Stomach (tissue), 4 donors: ENCODE data around the gene BAZ2A.

ENCODE experiments used
- POLR2A ChIP-seq, 4 donors: fragments of 450-650 bp; IDR thresholded peaks; one replicate each; pipeline ENCODE4 v1.6.1; 2016; ENCODE audit warnings: antibody characterized with exemption in 4 of 4, control low read depth in 2 of 4, mild to moderate bottlenecking in 1 of 4, moderate library complexity in 1 of 4
- POLR2AphosphoS5 ChIP-seq, 3 donors: sonication (generic); formaldehyde crosslinking; IDR thresholded peaks; one replicate each; pipeline ENCODE4 v1.6.1; 2016; ENCODE audit warnings: antibody characterized with exemption in 3 of 3
- TF ChIP-seq, protein P1 (sequence below), 7 experiments: fragments of 450-650 bp in 4 of 7; fragments of 200-600 bp in 3 of 7; sonication (generic) in 3 of 7; IDR thresholded peaks; one replicate each; pipeline ENCODE4 v1.5.1; 2016 to 2019; ENCODE audit warnings: antibody characterized with exemption in 7 of 7, control low read depth in 2 of 7, mild to moderate bottlenecking in 1 of 7

DNA sequence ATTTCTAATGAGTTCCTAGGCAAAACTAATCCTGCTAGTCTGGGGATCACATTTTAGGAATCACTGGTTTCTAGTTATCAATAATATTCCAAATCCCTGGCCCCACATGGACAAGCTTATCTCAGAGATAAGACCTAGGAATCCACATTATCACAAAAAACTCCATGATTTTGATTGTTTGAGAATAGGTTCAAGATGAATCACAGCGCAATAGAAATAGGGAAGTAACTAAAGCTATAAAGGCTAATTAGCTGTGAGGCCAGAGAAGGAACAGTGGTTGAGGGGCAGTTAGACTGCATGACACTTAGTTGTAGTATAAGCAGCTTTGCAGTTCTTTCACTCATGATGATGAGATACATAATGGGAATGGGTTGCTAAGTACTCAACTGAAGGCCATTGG lies 28.8 kb upstream of the BAZ2A start:
- TF ChIP-seq, protein P1, sequence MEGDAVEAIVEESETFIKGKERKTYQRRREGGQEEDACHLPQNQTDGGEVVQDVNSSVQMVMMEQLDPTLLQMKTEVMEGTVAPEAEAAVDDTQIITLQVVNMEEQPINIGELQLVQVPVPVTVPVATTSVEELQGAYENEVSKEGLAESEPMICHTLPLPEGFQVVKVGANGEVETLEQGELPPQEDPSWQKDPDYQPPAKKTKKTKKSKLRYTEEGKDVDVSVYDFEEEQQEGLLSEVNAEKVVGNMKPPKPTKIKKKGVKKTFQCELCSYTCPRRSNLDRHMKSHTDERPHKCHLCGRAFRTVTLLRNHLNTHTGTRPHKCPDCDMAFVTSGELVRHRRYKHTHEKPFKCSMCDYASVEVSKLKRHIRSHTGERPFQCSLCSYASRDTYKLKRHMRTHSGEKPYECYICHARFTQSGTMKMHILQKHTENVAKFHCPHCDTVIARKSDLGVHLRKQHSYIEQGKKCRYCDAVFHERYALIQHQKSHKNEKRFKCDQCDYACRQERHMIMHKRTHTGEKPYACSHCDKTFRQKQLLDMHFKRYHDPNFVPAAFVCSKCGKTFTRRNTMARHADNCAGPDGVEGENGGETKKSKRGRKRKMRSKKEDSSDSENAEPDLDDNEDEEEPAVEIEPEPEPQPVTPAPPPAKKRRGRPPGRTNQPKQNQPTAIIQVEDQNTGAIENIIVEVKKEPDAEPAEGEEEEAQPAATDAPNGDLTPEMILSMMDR (IDR thresholded peaks at IDR 0.05): no peak
- TF ChIP-seq POLR2A (IDR thresholded peaks at IDR 0.05): no peak
- TF ChIP-seq POLR2AphosphoS5 (IDR thresholded peaks at IDR 0.05): no peak
